HG02610 (cell line): ENCODE results near the gene CLOCK.

Experiments
- ATAC-seq: cut with Tn5 transposase; IDR thresholded peaks from one replicate; pipeline ENCODE4 v1.9.1; 2021; ENCODE audit warnings: mild to moderate bottlenecking, moderate library complexity; ENCODE audit not compliant: unreplicated experiment

Gene CLOCK

GRCh38 chr4:55488716-55489115 is 58.0 kb downstream of the CLOCK start:
- no peak for ATAC-seq

- ATAC-seq = no peak
Observed at GRCh38 chr4:55485821-55486220, 60.9 kb downstream of the CLOCK start.

GRCh38 chr4:55483315-55483714 is 63.4 kb downstream of the CLOCK start:
- no peak for ATAC-seq

- no peak for ATAC-seq
Observed at GRCh38 chr4:55475394-55476243, 71.1 kb downstream of the CLOCK start.

GRCh38 chr4:55469979-55470378 is 76.7 kb downstream of the CLOCK start:
- ATAC-seq = no peak

- no peak for ATAC-seq
Observed at GRCh38 chr4:55468724-55469123, 78.0 kb downstream of the CLOCK start.

- ATAC-seq = no peak
Observed at GRCh38 chr4:55466001-55466400, 80.7 kb downstream of the CLOCK start.

- no peak for ATAC-seq
Observed at GRCh38 chr4:55458611-55459010, 88.1 kb downstream of the CLOCK start.

GRCh38 chr4:55458164-55458563 is 88.5 kb downstream of the CLOCK start:
- no peak for ATAC-seq

- ATAC-seq = no peak
Observed at GRCh38 chr4:55450566-55450965, 96.1 kb downstream of the CLOCK start.

GRCh38 chr4:55447831-55448230 is 98.9 kb downstream of the CLOCK start:
- ATAC-seq = no peak

- ATAC-seq = no peak
Observed at GRCh38 chr4:55447108-55447708, 99.5 kb downstream of the CLOCK start.

- ATAC-seq = no peak
Observed at GRCh38 chr4:55446578-55446922, 100.2 kb downstream of the CLOCK start.

GRCh38 chr4:55445921-55446577 is 100.7 kb downstream of the CLOCK start:
- no peak for ATAC-seq

- no peak for ATAC-seq
Observed at GRCh38 chr4:55444827-55445226, 101.9 kb downstream of the CLOCK start.

GRCh38 chr4:55442541-55442940 is 104.2 kb downstream of the CLOCK start:
- no peak for ATAC-seq

GRCh38 chr4:55440786-55441185 is 105.9 kb downstream of the CLOCK start:
- ATAC-seq = peak; percentile 63

- no peak for ATAC-seq
Observed at GRCh38 chr4:55439023-55439422, 107.7 kb downstream of the CLOCK start.

GRCh38 chr4:55438314-55438713 is 108.4 kb downstream of the CLOCK start:
- no peak for ATAC-seq

- ATAC-seq = no peak
Observed at GRCh38 chr4:55437823-55438222, 108.9 kb downstream of the CLOCK start.

GRCh38 chr4:55437356-55437796 is 109.3 kb downstream of the CLOCK start:
- ATAC-seq = no peak
